Glutamatergic neuron (in vitro differentiated cells): ENCODE data around the gene NLRP9. TPM values are rescaled to one million over a fixed set of nuclear protein-coding genes. Genes with fewer than 3 reads are reported as not detected.

Experiments
- DNase-seq: peaks from one replicate; pipeline ENCODE4 v3.0.0; 2022
- H3K27ac Mint-ChIP-seq: one replicate; pipeline ENCODE4 v1.8.0; 2020; ENCODE audit warnings: mild to moderate bottlenecking, mixed read lengths, inconsistent platforms; ENCODE audit not compliant: unreplicated experiment
- H3K27me3 Mint-ChIP-seq: one replicate; pipeline ENCODE4 v1.8.0; 2020; ENCODE audit warnings: mild to moderate bottlenecking, moderate library complexity, mixed read lengths, inconsistent platforms; ENCODE audit not compliant: unreplicated experiment
- H3K36me3 Mint-ChIP-seq: one replicate; pipeline ENCODE4 v1.8.0; 2020; ENCODE audit warnings: mild to moderate bottlenecking, mixed read lengths, inconsistent platforms; ENCODE audit not compliant: unreplicated experiment
- H3K4me1 Mint-ChIP-seq: one replicate; pipeline ENCODE4 v1.8.0; 2020; ENCODE audit warnings: mild to moderate bottlenecking, low read depth, mixed read lengths, inconsistent platforms; ENCODE audit not compliant: unreplicated experiment
- H3K4me3 Mint-ChIP-seq: one replicate; pipeline ENCODE4 v1.8.0; 2020; ENCODE audit warnings: mild to moderate bottlenecking, mixed read lengths, inconsistent platforms; ENCODE audit not compliant: unreplicated experiment
- H3K9me3 Mint-ChIP-seq: one replicate; pipeline ENCODE4 v1.8.0; 2020; ENCODE audit warnings: mild to moderate bottlenecking, moderate library complexity, mixed read lengths, inconsistent platforms; ENCODE audit not compliant: unreplicated experiment
- total RNA-seq: library from RNA; stranded (reverse); fragmentation: NEBNext Ultra II Directional; extraction: Animal tissue kit (Norgen Biotek cat#: 25700); gene quantifications from one replicate; pipeline ENCODE4 v1.2.1, GENCODE V29; 2021; ENCODE audit not compliant: unreplicated experiment
- TF ChIP-seq, protein P1 (sequence below): fragments of 200-600 bp; sonication (generic); IDR thresholded peaks from one replicate; pipeline ENCODE4 v1.5.0; 2021; ENCODE audit not compliant: partially characterized antibody, unreplicated experiment

The NLRP9 gene
- total RNA-seq, 1 donor from 2014 or later, result not detected

GRCh38 chr19:55688422-55689218 is 49.6 kb downstream of the NLRP9 start:
- Mint-ChIP-seq H3K27ac (peak overlapping the region; percentile 92), H3K9me3 (peaks cover 2% of the 10 kb centered on the region), H3K36me3 (no peaks in the 10 kb centered on the region), H3K4me3 (peak overlapping the region; percentile 25), H3K4me1 (no peaks in the 10 kb centered on the region), H3K27me3 (peaks cover 1% of the 10 kb centered on the region)
- TF ChIP-seq, protein P1, sequence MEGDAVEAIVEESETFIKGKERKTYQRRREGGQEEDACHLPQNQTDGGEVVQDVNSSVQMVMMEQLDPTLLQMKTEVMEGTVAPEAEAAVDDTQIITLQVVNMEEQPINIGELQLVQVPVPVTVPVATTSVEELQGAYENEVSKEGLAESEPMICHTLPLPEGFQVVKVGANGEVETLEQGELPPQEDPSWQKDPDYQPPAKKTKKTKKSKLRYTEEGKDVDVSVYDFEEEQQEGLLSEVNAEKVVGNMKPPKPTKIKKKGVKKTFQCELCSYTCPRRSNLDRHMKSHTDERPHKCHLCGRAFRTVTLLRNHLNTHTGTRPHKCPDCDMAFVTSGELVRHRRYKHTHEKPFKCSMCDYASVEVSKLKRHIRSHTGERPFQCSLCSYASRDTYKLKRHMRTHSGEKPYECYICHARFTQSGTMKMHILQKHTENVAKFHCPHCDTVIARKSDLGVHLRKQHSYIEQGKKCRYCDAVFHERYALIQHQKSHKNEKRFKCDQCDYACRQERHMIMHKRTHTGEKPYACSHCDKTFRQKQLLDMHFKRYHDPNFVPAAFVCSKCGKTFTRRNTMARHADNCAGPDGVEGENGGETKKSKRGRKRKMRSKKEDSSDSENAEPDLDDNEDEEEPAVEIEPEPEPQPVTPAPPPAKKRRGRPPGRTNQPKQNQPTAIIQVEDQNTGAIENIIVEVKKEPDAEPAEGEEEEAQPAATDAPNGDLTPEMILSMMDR, result no peak
- peak; percentile 76 for DNase-seq

DNA sequence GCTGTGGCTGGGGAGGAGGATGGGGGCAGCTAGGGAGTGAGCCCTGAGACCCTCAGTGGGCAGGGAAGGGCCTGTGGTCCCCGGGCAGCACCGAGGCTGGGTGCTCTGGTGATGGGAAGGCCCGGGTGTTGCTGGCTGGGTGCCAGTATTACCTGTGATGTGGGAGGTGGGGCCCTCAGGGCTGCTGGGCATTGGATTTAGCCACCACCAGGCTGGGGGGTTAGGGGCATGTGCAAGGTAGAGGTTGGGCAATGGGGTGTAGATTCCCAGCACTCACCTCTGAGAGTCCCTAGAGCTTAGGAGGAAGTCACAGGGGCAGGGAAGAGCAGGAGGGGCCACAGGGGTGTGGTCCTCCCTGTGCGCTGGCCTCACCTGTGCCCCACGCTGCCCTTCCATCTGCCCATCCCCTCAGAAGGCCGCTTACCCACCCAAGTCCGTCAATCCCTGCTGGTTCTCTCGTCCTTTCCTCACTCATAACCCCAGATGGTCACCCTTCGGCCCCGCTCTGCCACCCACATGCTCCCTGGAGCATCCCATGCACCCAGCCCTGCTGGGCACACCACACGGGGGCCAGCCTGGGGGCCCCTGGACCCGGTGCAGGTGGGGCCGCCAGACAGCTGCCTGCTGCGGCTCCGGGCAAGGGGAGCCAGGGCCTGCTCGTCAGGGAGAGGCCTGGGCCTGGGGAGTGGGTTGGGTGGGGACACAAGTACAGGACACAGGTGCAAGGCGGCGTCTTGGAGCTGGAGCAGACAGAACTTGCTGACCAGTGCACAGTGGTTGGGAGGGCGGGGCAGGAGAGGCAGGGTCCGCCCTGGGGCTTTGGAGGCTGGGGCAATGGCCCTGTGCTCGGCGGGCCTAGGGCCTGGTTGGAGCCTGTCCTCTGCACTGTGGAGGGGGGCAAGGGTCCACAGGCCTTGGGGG is 50.7 kb downstream of the NLRP9 start:
- no peak for DNase-seq
- Mint-ChIP-seq H3K4me3 (no peak overlapping the region), H3K4me1 (no peaks in the 10 kb centered on the region), H3K9me3 (no peaks in the 10 kb centered on the region), H3K36me3 (no peaks in the 10 kb centered on the region), H3K27me3 (peaks cover 1% of the 10 kb centered on the region), H3K27ac (no peak overlapping the region)
- TF ChIP-seq, protein P1, result no peak

DNA sequence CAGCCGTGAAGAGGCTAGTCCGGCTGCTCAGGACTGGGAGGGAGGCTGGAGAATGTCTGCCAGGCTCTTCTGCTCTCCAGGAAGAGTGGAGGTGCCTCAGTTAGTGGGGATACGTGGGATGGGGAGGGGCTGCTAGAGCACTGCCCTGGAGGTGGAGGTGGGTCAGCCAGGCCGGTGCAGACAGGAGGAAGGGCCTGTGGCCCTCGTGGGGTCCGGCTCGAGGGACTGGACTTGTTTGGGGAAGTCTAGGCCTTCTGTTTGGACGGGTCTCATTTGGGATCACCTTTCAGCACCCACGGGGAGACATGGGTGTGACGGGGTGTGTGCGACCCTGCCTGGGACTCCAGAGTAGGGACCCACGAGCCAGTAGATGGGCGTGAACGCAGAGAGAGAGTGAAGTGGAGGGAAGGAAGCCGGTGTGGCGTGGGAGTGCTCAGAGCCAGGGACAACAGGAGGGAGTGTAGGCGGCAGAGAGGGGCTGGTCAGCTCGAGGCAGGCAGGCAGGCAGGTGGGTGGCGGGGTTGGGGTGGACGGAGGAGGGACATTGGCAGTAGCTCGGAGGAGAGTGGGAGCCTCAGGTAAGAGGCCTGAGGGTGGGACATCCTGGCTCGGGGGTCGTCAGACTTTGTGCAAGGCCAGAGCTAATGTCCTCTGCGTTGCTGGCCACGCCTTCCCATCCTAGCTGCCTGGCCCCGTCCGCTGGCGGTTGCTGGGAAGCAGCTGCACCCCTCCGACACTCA is 51.7 kb downstream of the NLRP9 start:
- Mint-ChIP-seq H3K27me3 (no peaks in the 10 kb centered on the region), H3K36me3 (no peaks in the 10 kb centered on the region), H3K4me3 (no peak overlapping the region), H3K27ac (no peak overlapping the region), H3K4me1 (no peaks in the 10 kb centered on the region), H3K9me3 (no peaks in the 10 kb centered on the region)
- no peak for DNase-seq
- TF ChIP-seq, protein P1, result no peak

DNA sequence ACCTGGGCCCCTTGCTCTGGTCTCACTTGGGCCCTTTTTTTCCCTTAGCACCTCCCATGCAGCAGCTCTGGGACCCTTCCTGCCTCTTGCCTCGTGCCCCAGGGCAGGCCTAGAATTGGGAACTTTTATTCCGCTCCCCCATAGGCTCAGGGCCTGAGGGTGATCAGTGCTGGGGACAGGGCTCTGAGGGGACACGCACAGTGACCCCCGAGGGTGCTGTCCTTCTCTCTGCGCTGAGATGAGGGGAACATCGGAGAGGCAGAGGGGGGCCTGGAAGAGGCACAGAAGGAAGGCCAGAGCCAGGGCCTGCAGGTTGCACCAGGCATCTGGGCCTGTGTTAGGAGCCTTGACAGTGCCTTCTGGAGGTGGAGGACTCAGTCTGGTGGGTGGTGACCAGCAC is 52.4 kb downstream of the NLRP9 start:
- Mint-ChIP-seq H3K4me3 (no peak overlapping the region), H3K4me1 (no peaks in the 10 kb centered on the region), H3K36me3 (no peaks in the 10 kb centered on the region), H3K9me3 (no peaks in the 10 kb centered on the region), H3K27ac (no peak overlapping the region), H3K27me3 (no peaks in the 10 kb centered on the region)
- TF ChIP-seq, protein P1, result no peak
- no peak for DNase-seq
